Measurements from ENCODE around the gene MYOCOS. TPM values are rescaled to one million over a fixed set of nuclear protein-coding genes. Genes with fewer than 3 reads are reported as not detected.

The MYOCOS gene, protein sequence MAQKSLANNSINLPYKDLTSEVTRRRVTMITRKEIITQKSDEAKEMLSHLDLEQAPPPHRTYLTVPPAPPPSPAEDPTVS
- total RNA-seq (under 1 TPM in 1 of 4 donors, not detected in 3; 0.10 TPM), polyA plus RNA-seq (not detected)
- long read RNA-seq, donor 1 = 0 reads
- long read RNA-seq, donor 2 = 0 reads

DNA sequence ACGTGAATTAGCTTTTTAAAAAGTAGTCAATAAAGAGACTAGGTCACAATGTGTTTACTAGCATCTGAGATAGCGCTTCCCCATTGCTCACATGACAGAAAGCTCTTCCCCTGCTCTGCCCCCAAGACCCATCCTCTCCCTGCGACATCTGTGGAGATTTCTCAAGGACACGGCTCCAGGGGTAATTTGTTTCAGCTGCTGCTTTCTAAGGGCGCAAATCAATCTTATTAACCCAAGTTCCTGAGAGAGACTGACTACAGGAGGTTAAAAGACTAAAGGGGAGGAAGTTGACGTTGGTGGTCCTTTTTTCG is at the start of gene MYOCOS:
MYOCOS (plus strand) TSS at position 92 of the 311 bp plus-strand sequence. CDS start 1,641 bp downstream, outside the sequence.
- no peak for DNase-seq
- intact Hi-C loops (cut with DNase I) = no loop called here
- Histone ChIP-seq H3K27ac (no peak within 1 kb of the TSS), H3K9me3 (no peaks in the 10 kb centered on the region), H3K4me3 (no peak within 1 kb of the TSS), H3K36me3 (ENCODE audit: insufficient read depth in 1 of 2, low read depth in 1 of 2) (no peaks in the 10 kb centered on the region), H3K27me3 (ENCODE audit: insufficient read depth in 3 of 3, low read length in 2 of 3) (peaks cover 0 to 2% (median 0%) of the 10 kb centered on the region in 3 donors), H3K4me1 (no peaks in the 10 kb centered on the region)
- no peak for ATAC-seq
- 45 to 52% (median 50%) methylated on average over 7 of the region's 7 CpGs for WGBS, 3 donors
- TF ChIP-seq, protein P1, sequence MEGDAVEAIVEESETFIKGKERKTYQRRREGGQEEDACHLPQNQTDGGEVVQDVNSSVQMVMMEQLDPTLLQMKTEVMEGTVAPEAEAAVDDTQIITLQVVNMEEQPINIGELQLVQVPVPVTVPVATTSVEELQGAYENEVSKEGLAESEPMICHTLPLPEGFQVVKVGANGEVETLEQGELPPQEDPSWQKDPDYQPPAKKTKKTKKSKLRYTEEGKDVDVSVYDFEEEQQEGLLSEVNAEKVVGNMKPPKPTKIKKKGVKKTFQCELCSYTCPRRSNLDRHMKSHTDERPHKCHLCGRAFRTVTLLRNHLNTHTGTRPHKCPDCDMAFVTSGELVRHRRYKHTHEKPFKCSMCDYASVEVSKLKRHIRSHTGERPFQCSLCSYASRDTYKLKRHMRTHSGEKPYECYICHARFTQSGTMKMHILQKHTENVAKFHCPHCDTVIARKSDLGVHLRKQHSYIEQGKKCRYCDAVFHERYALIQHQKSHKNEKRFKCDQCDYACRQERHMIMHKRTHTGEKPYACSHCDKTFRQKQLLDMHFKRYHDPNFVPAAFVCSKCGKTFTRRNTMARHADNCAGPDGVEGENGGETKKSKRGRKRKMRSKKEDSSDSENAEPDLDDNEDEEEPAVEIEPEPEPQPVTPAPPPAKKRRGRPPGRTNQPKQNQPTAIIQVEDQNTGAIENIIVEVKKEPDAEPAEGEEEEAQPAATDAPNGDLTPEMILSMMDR (IDR thresholded peaks at IDR 0.05) = no peak

DNA sequence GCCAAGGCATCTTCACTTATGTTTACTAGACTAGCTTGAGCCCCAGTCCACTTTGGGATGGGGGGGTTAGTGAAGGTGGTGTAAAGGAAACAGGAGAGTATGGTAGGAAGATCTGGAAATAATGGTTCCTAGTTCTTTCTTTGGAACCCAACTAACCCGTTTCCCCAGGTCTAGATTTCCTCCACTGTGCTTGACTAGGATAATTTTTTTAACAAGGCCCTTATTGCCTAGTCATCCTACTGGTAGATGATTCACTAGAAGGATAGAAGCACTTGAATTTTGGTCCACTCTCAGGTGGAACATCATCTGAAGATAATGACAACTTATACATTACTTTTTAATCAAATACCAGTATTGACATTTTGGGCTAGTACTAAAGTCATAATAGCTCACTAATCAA is 45.9 kb upstream of the MYOCOS start:
- Histone ChIP-seq H3K36me3 (ENCODE audit: insufficient read depth in 1 of 2, low read depth in 1 of 2) (peaks cover 9 to 99% of the 10 kb centered on the region in 2 donors), H3K4me3 (no peak overlapping the region), H3K4me1 (no peaks in the 10 kb centered on the region), H3K9me3 (no peaks in the 10 kb centered on the region), H3K27me3 (ENCODE audit: insufficient read depth in 3 of 3, low read length in 2 of 3) (no peaks in the 10 kb centered on the region), H3K27ac (no peak overlapping the region)
- intact Hi-C loops (cut with DNase I) = loop anchor here in 1 of 2 donors (5.0 kb wide), 1 partner anchor 34 kb away; no protein-coding TSS in a partner anchor
- 77 to 96% (median 86%) methylated on average over 1 of the region's 1 CpG for WGBS, 3 donors
- DNase-seq = no peak
- ATAC-seq = no peak
- TF ChIP-seq, protein P1 (IDR thresholded peaks at IDR 0.05) = no peak

DNA sequence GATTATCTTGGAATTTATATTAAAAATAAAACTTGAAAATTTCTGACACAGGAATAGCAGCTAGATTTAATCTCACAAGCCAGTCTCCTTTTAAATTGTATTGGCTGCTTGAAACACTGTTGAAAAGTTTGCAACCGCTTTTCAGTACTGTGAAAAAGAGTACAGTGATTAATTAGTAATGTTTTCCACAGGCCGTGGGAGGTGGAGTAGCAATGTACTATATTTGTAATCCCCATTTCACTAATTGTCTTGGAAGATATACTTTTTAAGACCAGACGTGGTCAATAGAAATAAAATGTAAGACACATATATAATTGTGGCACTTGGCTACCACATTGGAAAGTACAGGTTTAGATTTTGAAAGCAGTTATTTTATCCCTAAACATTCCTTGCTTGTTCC is 40.8 kb upstream of the MYOCOS start:
- Histone ChIP-seq H3K27me3 (ENCODE audit: insufficient read depth in 3 of 3, low read length in 2 of 3) (no peaks in the 10 kb centered on the region), H3K36me3 (ENCODE audit: insufficient read depth in 1 of 2, low read depth in 1 of 2) (peaks cover 12 to 99% of the 10 kb centered on the region in 2 donors), H3K9me3 (no peaks in the 10 kb centered on the region), H3K4me1 (no peaks in the 10 kb centered on the region), H3K27ac (no peak overlapping the region), H3K4me3 (no peak overlapping the region)
- ATAC-seq = no peak
- intact Hi-C loops (cut with DNase I) = loop anchor here in 1 of 2 donors (10.0 kb wide), 1 partner anchor 56 kb away; no protein-coding TSS in a partner anchor
- WGBS, 3 donors = 84 to 93% (median 91%) methylated on average over 3 of the region's 3 CpGs
- DNase-seq = no peak
- TF ChIP-seq, protein P1 (IDR thresholded peaks at IDR 0.05) = no peak

DNA sequence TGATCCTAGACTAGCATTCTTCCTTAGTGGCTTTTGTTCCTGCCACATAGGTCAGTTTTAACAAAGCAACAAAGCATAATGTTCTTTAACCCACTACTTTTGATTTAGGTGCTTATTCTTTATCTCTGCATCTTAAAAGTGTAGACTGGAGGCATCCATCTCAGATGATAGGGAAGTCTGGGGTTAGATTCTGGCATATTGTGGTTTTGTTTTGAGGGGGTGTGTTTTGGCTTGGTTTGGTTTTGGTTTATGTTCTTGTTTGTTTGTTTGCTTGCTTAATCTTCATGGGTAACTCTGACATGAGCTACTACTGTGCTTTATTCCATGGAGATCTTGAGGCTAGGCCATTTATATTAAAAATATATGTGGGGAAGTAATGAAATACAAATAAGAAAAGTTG is 40.3 kb upstream of the MYOCOS start:
- intact Hi-C loops (cut with DNase I) = loop anchor here in 1 of 2 donors (10.0 kb wide), 1 partner anchor 57 kb away; no protein-coding TSS in a partner anchor
- no peaks in the 10 kb centered on the region for H3K9me3 ChIP-seq
- TF ChIP-seq, protein P1 (IDR thresholded peaks at IDR 0.05) = no peak
- H3K27me3 ChIP-seq (ENCODE audit: insufficient read depth in 3 of 3, low read length in 2 of 3) = no peaks in the 10 kb centered on the region
- peaks cover 12 to 99% of the 10 kb centered on the region in 2 donors for H3K36me3 ChIP-seq (ENCODE audit: insufficient read depth in 1 of 2, low read depth in 1 of 2)
- H3K4me1 ChIP-seq = no peaks in the 10 kb centered on the region
- DNase-seq = no peak
- no peak for ATAC-seq
- no peak overlapping the region for H3K27ac ChIP-seq
- no peak overlapping the region for H3K4me3 ChIP-seq

DNA sequence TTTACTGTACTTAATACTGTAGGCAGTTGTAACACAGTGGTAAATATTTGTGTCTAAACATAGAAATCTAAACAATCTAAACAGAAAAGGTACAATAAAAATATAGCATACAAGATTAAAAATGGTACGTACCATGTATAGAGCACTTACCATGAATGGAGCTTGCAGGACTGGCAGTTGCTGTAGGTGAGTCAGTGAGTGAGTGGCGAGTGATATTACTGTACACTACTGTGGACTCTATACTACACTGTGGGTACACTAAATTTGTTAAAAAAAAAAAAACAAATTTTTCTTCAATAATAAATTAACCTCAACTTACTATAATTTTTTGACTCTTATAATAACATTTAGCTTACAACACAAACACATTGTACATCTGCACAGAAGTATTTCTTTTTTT is 39.5 kb upstream of the MYOCOS start:
- no peak overlapping the region for H3K4me3 ChIP-seq
- intact Hi-C loops (cut with DNase I) = loop anchor here in 1 of 2 donors (10.0 kb wide), 1 partner anchor 58 kb away; no protein-coding TSS in a partner anchor
- H3K27ac ChIP-seq = no peak overlapping the region
- H3K36me3 ChIP-seq (ENCODE audit: insufficient read depth in 1 of 2, low read depth in 1 of 2) = peaks cover 12 to 99% of the 10 kb centered on the region in 2 donors
- TF ChIP-seq, protein P1 (IDR thresholded peaks at IDR 0.05) = no peak
- H3K27me3 ChIP-seq (ENCODE audit: insufficient read depth in 3 of 3, low read length in 2 of 3) = no peaks in the 10 kb centered on the region
- ATAC-seq = no peak
- no peak for DNase-seq
- no peaks in the 10 kb centered on the region for H3K4me1 ChIP-seq
- WGBS, 3 donors = 95 to 98% (median 96%) methylated on average over 2 of the region's 2 CpGs
- no peaks in the 10 kb centered on the region for H3K9me3 ChIP-seq
